H1 (cell line): Measurements from ENCODE around the gene POU6F2. TPM values are rescaled to one million over a fixed set of nuclear protein-coding genes. Genes with fewer than 3 reads are reported as not detected.

ENCODE experiments used
- CTCF ChIA-PET: fragments of 300-600 bp; sonication (Branson Sonifier 250); formaldehyde crosslinking; loops from one replicate; lab custom pipeline; 2021; ENCODE audit not compliant: partially characterized antibody; lab: Charles Lee
- POLR2A ChIA-PET: fragments of 300-600 bp; sonication (Branson Sonifier 250); formaldehyde crosslinking; loops from one replicate; lab custom pipeline; 2021; ENCODE audit warnings: inconsistent platforms; ENCODE audit not compliant: partially characterized antibody; lab: Charles Lee
- DNase-seq, 2 experiments: peaks; one replicate each; pipeline versions ENCODE4 v3.0.0 to v3.0.0-alpha.2; 2010 to 2022; ENCODE audit warnings: low spot score in 2 of 2, low read depth in 1 of 2, mixed read lengths in 1 of 2
- FAIRE-seq: peaks from 2 replicates; lab custom pipeline; 2011; peaks lifted over from hg19 to GRCh38; lab: Jason Lieb, UNC
- H2AFZ ChIP-seq: 2 replicates; pipeline ENCODE4 v1.8.1; 2012; ENCODE audit warnings: low read length, inconsistent platforms
- H2AK5ac ChIP-seq: 2 replicates; pipeline ENCODE4 v1.6.1; 2013; ENCODE audit warnings: low read depth, low read length
- H2BK120ac ChIP-seq: replicated peaks from 2 replicates; pipeline ENCODE3; 2013; ENCODE audit warnings: low read depth, low read length, inconsistent platforms
- H2BK12ac ChIP-seq: 2 replicates; pipeline ENCODE4 v1.6.1; 2013; ENCODE audit warnings: low read depth, low read length
- H2BK15ac ChIP-seq: 2 replicates; pipeline ENCODE4 v1.6.1; 2013; ENCODE audit warnings: low read length
- H2BK20ac ChIP-seq: 2 replicates; pipeline ENCODE4 v1.6.1; 2013; ENCODE audit warnings: low read length
- H2BK5ac ChIP-seq: 2 replicates; pipeline ENCODE4 v1.6.1; 2013; ENCODE audit warnings: low read depth, low read length
- H3K14ac ChIP-seq: 2 replicates; pipeline ENCODE4 v1.6.1; 2013; ENCODE audit warnings: inconsistent platforms; ENCODE audit not compliant: insufficient read length
- H3K18ac ChIP-seq: 2 replicates; pipeline ENCODE4 v1.6.1; 2013; ENCODE audit warnings: low read length; ENCODE audit errors: extremely low read depth
- H3K23ac ChIP-seq: 2 replicates; pipeline ENCODE4 v1.6.1; 2013; ENCODE audit warnings: inconsistent platforms; ENCODE audit not compliant: insufficient read length
- H3K23me2 ChIP-seq: 2 replicates; pipeline ENCODE4 v1.6.1; 2013; ENCODE audit warnings: low read depth, low read length
- H3K27ac ChIP-seq: 2 replicates; pipeline ENCODE4 v1.6.1; 2011; ENCODE audit warnings: low read depth, low read length, inconsistent platforms
- H3K27me3 ChIP-seq, 4 experiments: replicated peaks in 1 of 4; 1 replicate in 1 of 4; 2 replicates in 3 of 4; pipeline versions ENCODE4 v1.6.1 to v1.8.1; 2011 to 2013; ENCODE audit warnings: low read length in 3 of 4, mild to moderate bottlenecking in 3 of 4, inconsistent platforms in 2 of 4, mixed read lengths in 2 of 4, moderate library complexity in 1 of 4; ENCODE audit not compliant: control insufficient read depth in 3 of 4, insufficient read depth in 3 of 4; ENCODE audit errors: extremely low read depth in 1 of 4
- H3K36me3 ChIP-seq, 4 experiments: 2 replicates each; pipeline versions ENCODE4 v1.6.1 to v1.8.1; 2011 to 2013; ENCODE audit warnings: mild to moderate bottlenecking in 4 of 4, low read length in 3 of 4, moderate library complexity in 2 of 4, control low read depth in 1 of 4, inconsistent platforms in 1 of 4; ENCODE audit not compliant: insufficient read depth in 4 of 4, control insufficient read depth in 2 of 4
- H3K4ac ChIP-seq: replicated peaks from 2 replicates; pipeline ENCODE3; 2013; ENCODE audit warnings: low read length, low read depth, mixed read lengths, inconsistent platforms; ENCODE audit not compliant: insufficient read length
- H3K4me1 ChIP-seq, 4 experiments: replicated peaks in 1 of 4; 1 replicate in 1 of 4; 2 replicates in 3 of 4; pipeline versions ENCODE4 v1.6.1 to v1.8.1; 2011 to 2013; ENCODE audit warnings: low read length in 3 of 4, inconsistent platforms in 2 of 4, mixed read lengths in 1 of 4; ENCODE audit not compliant: insufficient read depth in 4 of 4, control insufficient read depth in 3 of 4
- H3K4me2 ChIP-seq, 2 experiments: 2 replicates each; pipeline versions ENCODE4 v1.6.1 to v1.8.1; 2011 to 2013; ENCODE audit warnings: low read depth in 2 of 2, low read length in 2 of 2, control low read depth in 1 of 2, inconsistent platforms in 1 of 2, mild to moderate bottlenecking in 1 of 2; ENCODE audit not compliant: insufficient read depth in 1 of 2
- H3K4me3 ChIP-seq, 4 experiments: fragments of 200-600, 300-600 bp in 1 of 4; sonication (generic), shearing (Covaris generic), sonication (Bioruptor Twin) in 1 of 4; 2 replicates each; pipeline versions ENCODE4 v1.5.1 to v1.8.1; 2011 to 2016; ENCODE audit warnings: low read length in 4 of 4, low read depth in 3 of 4, control low read depth in 2 of 4, inconsistent platforms in 2 of 4, mild to moderate bottlenecking in 2 of 4, mixed read lengths in 1 of 4, moderate library complexity in 1 of 4; ENCODE audit not compliant: insufficient read depth in 2 of 4; ENCODE audit errors: extremely low read depth in 1 of 4
- H3K56ac ChIP-seq: replicated peaks from 2 replicates; pipeline ENCODE3; 2013; ENCODE audit warnings: low read depth, mild to moderate bottlenecking, mixed read lengths, low read length, inconsistent platforms; ENCODE audit not compliant: insufficient read length
- H3K79me1 ChIP-seq: 2 replicates; pipeline ENCODE4 v1.6.1; 2013; ENCODE audit warnings: low read depth, low read length, control low read depth
- H3K79me2 ChIP-seq, 2 experiments: 2 replicates each; pipeline versions ENCODE4 v1.6.1 to v1.8.1; 2012 to 2013; ENCODE audit warnings: low read length in 2 of 2, mild to moderate bottlenecking in 2 of 2, inconsistent platforms in 1 of 2; ENCODE audit not compliant: insufficient read depth in 2 of 2, control insufficient read depth in 1 of 2
- H3K9ac ChIP-seq, 4 experiments: replicated peaks in 1 of 4; 1 replicate in 1 of 4; 2 replicates in 3 of 4; pipeline versions ENCODE4 v1.6.1 to v1.8.1; 2011 to 2013; ENCODE audit warnings: low read depth in 3 of 4, low read length in 3 of 4, control low read depth in 2 of 4, mild to moderate bottlenecking in 2 of 4, moderate library complexity in 2 of 4, inconsistent platforms in 1 of 4; ENCODE audit errors: extremely low read depth in 1 of 4
- H3K9me3 ChIP-seq, 2 experiments: 2 replicates each; pipeline versions ENCODE4 v1.6.1 to v1.8.1; 2012 to 2013; ENCODE audit warnings: mild to moderate bottlenecking in 2 of 2, moderate library complexity in 2 of 2, control low read depth in 1 of 2, inconsistent platforms in 1 of 2, low read depth in 1 of 2, low read length in 1 of 2, mixed read lengths in 1 of 2; ENCODE audit not compliant: insufficient read depth in 2 of 2
- H4K20me1 ChIP-seq, 2 experiments: replicated peaks in 1 of 2; 2 replicates each; pipeline versions ENCODE3 to v1.8.1; 2011 to 2013; ENCODE audit warnings: inconsistent platforms in 2 of 2, low read length in 2 of 2, mild to moderate bottlenecking in 1 of 2; ENCODE audit not compliant: insufficient read depth in 2 of 2, control insufficient read depth in 1 of 2
- H4K5ac ChIP-seq: 2 replicates; pipeline ENCODE4 v1.6.1; 2013; ENCODE audit warnings: low read length, low read depth, mixed read lengths, inconsistent platforms; ENCODE audit not compliant: insufficient read length
- H4K8ac ChIP-seq: 2 replicates; pipeline ENCODE4 v1.8.0; 2013; ENCODE audit warnings: mild to moderate bottlenecking, moderate library complexity, low read length, inconsistent platforms; ENCODE audit not compliant: insufficient read depth; ENCODE audit errors: extremely low read depth
- H4K91ac ChIP-seq: replicated peaks from 2 replicates; pipeline ENCODE3; 2013; ENCODE audit warnings: low read length, mixed read lengths, inconsistent platforms; ENCODE audit not compliant: insufficient read length
- CBX5 ChIP-seq: fragments of 300-800, 300-1000 bp; sonication (generic); IDR thresholded peaks from 2 replicates; pipeline ENCODE4 v1.7.1; 2016; ENCODE audit warnings: antibody characterized with exemption, low read length, low read depth
- CTBP2 ChIP-seq: IDR thresholded peaks from 2 replicates; pipeline ENCODE4 v1.7.0; 2011; ENCODE audit warnings: borderline replicate concordance, mild to moderate bottlenecking, moderate library complexity, mixed read lengths, low read length; ENCODE audit not compliant: insufficient read depth, insufficient read length
- EGR1 ChIP-seq: IDR thresholded peaks from 2 replicates; pipeline ENCODE4 v1.6.1; 2011; ENCODE audit warnings: low read depth, low read length, borderline replicate concordance
- HDAC2 ChIP-seq, 2 experiments: fragments of 300-600 bp in 1 of 2; sonication (generic) in 1 of 2; IDR thresholded peaks; 2 replicates each; pipeline ENCODE4 v1.6.1; 2011 to 2012; ENCODE audit warnings: low read depth in 2 of 2, low read length in 2 of 2, mild to moderate bottlenecking in 2 of 2, moderate library complexity in 2 of 2, borderline replicate concordance in 1 of 2, inconsistent platforms in 1 of 2
- PHF8 ChIP-seq: fragments of 200-600 bp; sonication (generic); conservative IDR thresholded peaks from 2 replicates; pipeline ENCODE4 v1.7.1; 2012; ENCODE audit warnings: low read depth, mild to moderate bottlenecking, inconsistent platforms, low read length, moderate library complexity
- RNF2 ChIP-seq: fragments of 200-900, 300-1000 bp; sonication (generic); IDR thresholded peaks from 2 replicates; pipeline ENCODE4 v1.7.1; 2016; ENCODE audit warnings: borderline replicate concordance, low read depth, mild to moderate bottlenecking, antibody characterized with exemption, low read length; ENCODE audit not compliant: poor library complexity, severe bottlenecking; ENCODE audit errors: missing control alignments
- SAP30 ChIP-seq: fragments of 300-600 bp; sonication (generic); IDR thresholded peaks from 2 replicates; pipeline ENCODE4 v1.7.1; 2012; ENCODE audit warnings: low read length, moderate library complexity, mild to moderate bottlenecking, inconsistent platforms; ENCODE audit not compliant: insufficient read depth, insufficient replicate concordance
- SIX5 ChIP-seq: IDR thresholded peaks from 2 replicates; pipeline ENCODE4 v1.6.1; 2011; ENCODE audit warnings: mild to moderate bottlenecking, low read depth, low read length
- SP2 ChIP-seq: IDR thresholded peaks from 2 replicates; pipeline ENCODE4 v1.6.1; 2012; ENCODE audit warnings: mild to moderate bottlenecking, low read length, inconsistent platforms
- YY1 ChIP-seq: IDR thresholded peaks from 2 replicates; pipeline ENCODE4 v1.6.1; 2011; ENCODE audit warnings: low read depth, mild to moderate bottlenecking, low read length
- ZNF274 ChIP-seq: IDR thresholded peaks from 2 replicates; pipeline ENCODE4 v1.7.0; 2012; ENCODE audit warnings: low read length, borderline replicate concordance; ENCODE audit errors: extremely low read depth
- WGBS, 2 experiments: shearing (Covaris generic) in 1 of 2; methylation state at CpG; one replicate each; pipeline versions ENCODE4 v1.1.6 to v1.1.7; 2013 to 2015; ENCODE audit warnings: low lambda C conversion rate in 2 of 2, mixed read lengths in 2 of 2, inconsistent platforms in 1 of 2, low coverage in 1 of 2, missing lambda C conversion rate in 1 of 2; ENCODE audit not compliant: insufficient replicate concordance in 2 of 2, insufficient coverage in 1 of 2, insufficient read length in 1 of 2; ENCODE audit errors: extremely low coverage in 1 of 2, missing lambda C conversion rate in 1 of 2; 5-methylcytosine and 5-hydroxymethylcytosine counted together
- polyA plus RNA-seq, 7 experiments: library from polyadenylated mRNA; depleted of rRNA in 3 of 7; stranded (reverse) in 5 of 7; unstranded in 2 of 7; fragments of >200 nt in 5 of 7; fragments of 200-250 nt in 2 of 7; gene quantifications; 1 replicate in 5 of 7; 2 replicates in 1 of 7; 4 replicates in 1 of 7; pipeline versions ENCODE4 v1.2.1 to v1.2.3, GENCODE V29; 2011 to 2013; ENCODE audit warnings: missing spikeins in 2 of 7, mixed read lengths in 2 of 7
- total RNA-seq: library from RNA; stranded (reverse); fragmentation: NEBNext Ultra II Directional; extraction: Animal tissue kit (Norgen Biotek cat#: 25700); gene quantifications from 2 replicates; pipeline ENCODE4 v1.2.1, GENCODE V29; 2021
- TF ChIP-seq, protein P1 (sequence below): IDR thresholded peaks from 2 replicates; pipeline ENCODE4 v1.6.1; 2012; ENCODE audit warnings: inconsistent platforms

Gene POU6F2
- total and polyA plus RNA-seq, 2 of the 8 experiments (the other 6 are each of a cell fraction or from before 2014, with no cell fraction given), result 1.1 to 2.0 TPM

DNA sequence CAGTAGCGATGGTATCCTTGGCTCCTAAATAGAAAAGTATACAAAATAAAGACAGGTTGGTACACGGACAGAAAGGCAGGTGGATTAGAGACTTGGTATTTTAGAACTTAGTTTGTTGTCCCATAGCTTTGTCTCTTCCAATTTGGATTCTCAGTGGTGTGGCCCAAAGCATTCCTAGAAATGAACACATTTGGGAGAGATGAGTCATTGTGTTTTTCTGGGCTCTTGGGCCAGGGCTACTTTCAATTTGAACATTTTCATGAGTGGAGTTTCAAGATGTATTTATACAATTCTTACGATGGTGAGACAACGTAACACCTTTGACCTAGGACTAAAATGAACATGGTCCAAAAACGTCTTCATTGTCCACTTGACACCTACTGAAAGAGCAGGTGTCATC, 363.4 kb downstream of the POU6F2 start:
- H3K18ac ChIP-seq, result no peak overlapping the region
- TF ChIP-seq, protein P1, sequence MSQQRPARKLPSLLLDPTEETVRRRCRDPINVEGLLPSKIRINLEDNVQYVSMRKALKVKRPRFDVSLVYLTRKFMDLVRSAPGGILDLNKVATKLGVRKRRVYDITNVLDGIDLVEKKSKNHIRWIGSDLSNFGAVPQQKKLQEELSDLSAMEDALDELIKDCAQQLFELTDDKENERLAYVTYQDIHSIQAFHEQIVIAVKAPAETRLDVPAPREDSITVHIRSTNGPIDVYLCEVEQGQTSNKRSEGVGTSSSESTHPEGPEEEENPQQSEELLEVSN, result no peak
- no peak for TF ChIP-seq HDAC2 (IDR thresholded peaks at IDR 0.05; ENCODE audit: borderline replicate concordance in 1 of 2, low read depth in 2 of 2, low read length in 2 of 2)
- TF ChIP-seq SP2, result no peak
- TF ChIP-seq SIX5, result no peak
- no peak for TF ChIP-seq ZNF274
- no peak for TF ChIP-seq CBX5
- TF ChIP-seq EGR1, result no peak
- TF ChIP-seq YY1, result no peak
- TF ChIP-seq PHF8, result no peak
- no peak for TF ChIP-seq SAP30
- no peak for TF ChIP-seq CTBP2
- TF ChIP-seq RNF2, result no peak

More for the DNA sequence above, 363.4 kb downstream of the POU6F2 start:
- Histone ChIP-seq H3K23ac (no peak overlapping the region), H3K9me3 (no peaks in the 10 kb centered on the region), H3K4me1 (peaks cover 0 to 3% (median 0%) of the 10 kb centered on the region in 4 experiments; a peak in 1 of 7 replicates), H3K23me2 (no peaks in the 10 kb centered on the region), H3K36me3 (no peaks in the 10 kb centered on the region), H3K4ac (no peak overlapping the region), H2AFZ (no peak overlapping the region), H2AK5ac (no peak overlapping the region), H4K5ac (no peak overlapping the region), H3K14ac (no peak overlapping the region), H2BK120ac (no peak overlapping the region), H2BK5ac (no peak overlapping the region), H3K4me2 (no peak overlapping the region), H2BK12ac (no peak overlapping the region), H3K79me1 (no peaks in the 10 kb centered on the region), H2BK15ac (no peak overlapping the region), H3K79me2 (no peaks in the 10 kb centered on the region), H3K4me3 (no peak overlapping the region), H2BK20ac (no peak overlapping the region), H3K56ac (no peak overlapping the region), H4K20me1 (no peaks in the 10 kb centered on the region), H4K8ac (no peak overlapping the region), H3K9ac (no peak overlapping the region), H3K27me3 (no peaks in the 10 kb centered on the region), H3K27ac (no peak overlapping the region), H4K91ac (no peak overlapping the region)
- DNase-seq, result no peak
- CTCF ChIA-PET, result interaction anchor here (2.0 kb wide), 1 partner anchor 17 kb away, joined by 10 read pairs; no protein-coding TSS in a partner anchor
- FAIRE-seq, result no peak
- WGBS, 2 experiments, result 86% methylated on average over 5 of the region's 5 CpGs; no CpG with 5 or more reads in 1 of the 2 experiments
- POLR2A ChIA-PET, result no interaction called here
